ENCODE data around the gene ENTPD6. TPM values are rescaled to one million over a fixed set of nuclear protein-coding genes. Genes with fewer than 3 reads are reported as not detected.
A peak's percentile ranks its signal among the peaks of the same experiment; 100 is the strongest.

ENTPD6 gene
- total RNA-seq, result 10 to 100 TPM; 34.8 to 49.2 (median 43.9) TPM

- H3K36me3 ChIP-seq, result no peaks in the 10 kb centered on the region
- H3K27me3 ChIP-seq, result no peaks in the 10 kb centered on the region
- no peaks in the 10 kb centered on the region for H3K9me3 ChIP-seq
- peak within 1 kb of the TSS; percentile 88 to 92 for H3K4me3 ChIP-seq
- peak within 1 kb of the TSS; percentile 81 to 91 (median 88) for H3K27ac ChIP-seq
- TF ChIP-seq EP300 (IDR thresholded peaks at IDR 0.05), result no peak
- TF ChIP-seq, protein P1, sequence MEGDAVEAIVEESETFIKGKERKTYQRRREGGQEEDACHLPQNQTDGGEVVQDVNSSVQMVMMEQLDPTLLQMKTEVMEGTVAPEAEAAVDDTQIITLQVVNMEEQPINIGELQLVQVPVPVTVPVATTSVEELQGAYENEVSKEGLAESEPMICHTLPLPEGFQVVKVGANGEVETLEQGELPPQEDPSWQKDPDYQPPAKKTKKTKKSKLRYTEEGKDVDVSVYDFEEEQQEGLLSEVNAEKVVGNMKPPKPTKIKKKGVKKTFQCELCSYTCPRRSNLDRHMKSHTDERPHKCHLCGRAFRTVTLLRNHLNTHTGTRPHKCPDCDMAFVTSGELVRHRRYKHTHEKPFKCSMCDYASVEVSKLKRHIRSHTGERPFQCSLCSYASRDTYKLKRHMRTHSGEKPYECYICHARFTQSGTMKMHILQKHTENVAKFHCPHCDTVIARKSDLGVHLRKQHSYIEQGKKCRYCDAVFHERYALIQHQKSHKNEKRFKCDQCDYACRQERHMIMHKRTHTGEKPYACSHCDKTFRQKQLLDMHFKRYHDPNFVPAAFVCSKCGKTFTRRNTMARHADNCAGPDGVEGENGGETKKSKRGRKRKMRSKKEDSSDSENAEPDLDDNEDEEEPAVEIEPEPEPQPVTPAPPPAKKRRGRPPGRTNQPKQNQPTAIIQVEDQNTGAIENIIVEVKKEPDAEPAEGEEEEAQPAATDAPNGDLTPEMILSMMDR (IDR thresholded peaks at IDR 0.05), result peak in 2 of 4 experiments; percentile 34 to 56
- TF ChIP-seq POLR2AphosphoS5 (IDR thresholded peaks at IDR 0.05), result peak; percentile 92
- peak; percentile 72 to 85 for TF ChIP-seq POLR2A (IDR thresholded peaks at IDR 0.05)
- H3K4me1 ChIP-seq, result peaks cover 0 to 52% (median 23%) of the 10 kb centered on the region in 3 donors
- ATAC-seq, result peak; percentile 98
- 6 to 44% methylated on average over 6 of the region's 75 CpGs for WGBS, 2 donors (ENCODE audit: low coverage in 1 of 2)
Observed at GRCh38 chr20:25195014-25195961, at the start of gene ENTPD6. TSS of gene ENTPD6 (plus strand) at chr20:25195712. CDS start at chr20:25206537, 10,825 bp downstream.

DNA sequence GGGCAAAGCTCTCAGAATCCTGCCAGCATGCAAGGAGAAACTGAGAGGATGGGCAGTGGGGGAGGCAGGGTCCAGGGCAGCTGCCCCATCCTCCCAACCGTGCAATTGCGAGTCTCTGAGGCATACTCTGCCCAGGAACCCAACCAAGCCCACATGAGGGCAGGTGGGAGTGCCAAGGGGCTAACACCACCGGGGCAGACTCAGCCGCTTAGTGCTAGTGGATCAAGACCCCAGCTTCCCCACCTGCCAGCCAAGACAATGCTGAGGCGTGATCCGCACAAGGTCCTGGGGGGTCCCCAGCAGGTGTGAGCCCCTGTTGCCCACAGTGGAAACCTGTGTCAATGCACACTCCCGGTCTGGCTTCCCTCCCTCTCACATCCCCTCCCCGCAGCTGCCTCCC, 48.5 kb upstream of the ENTPD6 start:
- 83% methylated on average over 1 of the region's 8 CpGs; no CpG with 5 or more reads in 1 of the 2 donors for WGBS, 2 donors (ENCODE audit: low coverage in 1 of 2)
- Histone ChIP-seq H3K27me3 (peaks cover 43% of the 10 kb centered on the region), H3K4me3 (no peak overlapping the region), H3K27ac (no peak overlapping the region), H3K4me1 (peaks cover 0 to 13% (median 10%) of the 10 kb centered on the region in 3 donors), H3K36me3 (no peaks in the 10 kb centered on the region), H3K9me3 (no peaks in the 10 kb centered on the region)
- ATAC-seq, result no peak
- TF ChIP-seq, protein P1 (IDR thresholded peaks at IDR 0.05), result no peak
- no peak for TF ChIP-seq EP300 (IDR thresholded peaks at IDR 0.05)
- no peak for TF ChIP-seq POLR2A (IDR thresholded peaks at IDR 0.05)
- TF ChIP-seq POLR2AphosphoS5 (IDR thresholded peaks at IDR 0.05), result no peak

GRCh38 chr20:25147716-25148115, 47.8 kb upstream of the ENTPD6 start:
- ATAC-seq, result no peak
- Histone ChIP-seq H3K9me3 (no peaks in the 10 kb centered on the region), H3K4me3 (no peak overlapping the region), H3K27ac (no peak overlapping the region), H3K36me3 (no peaks in the 10 kb centered on the region), H3K27me3 (peaks cover 43% of the 10 kb centered on the region), H3K4me1 (peaks cover 0 to 13% (median 10%) of the 10 kb centered on the region in 3 donors)
- 100% methylated on average over 1 of the region's 15 CpGs; no CpG with 5 or more reads in 1 of the 2 donors for WGBS, 2 donors (ENCODE audit: low coverage in 1 of 2)
- TF ChIP-seq, protein P1 (IDR thresholded peaks at IDR 0.05), result no peak
- TF ChIP-seq POLR2AphosphoS5 (IDR thresholded peaks at IDR 0.05) (no peak), EP300 (IDR thresholded peaks at IDR 0.05) (no peak), POLR2A (IDR thresholded peaks at IDR 0.05) (no peak)

DNA sequence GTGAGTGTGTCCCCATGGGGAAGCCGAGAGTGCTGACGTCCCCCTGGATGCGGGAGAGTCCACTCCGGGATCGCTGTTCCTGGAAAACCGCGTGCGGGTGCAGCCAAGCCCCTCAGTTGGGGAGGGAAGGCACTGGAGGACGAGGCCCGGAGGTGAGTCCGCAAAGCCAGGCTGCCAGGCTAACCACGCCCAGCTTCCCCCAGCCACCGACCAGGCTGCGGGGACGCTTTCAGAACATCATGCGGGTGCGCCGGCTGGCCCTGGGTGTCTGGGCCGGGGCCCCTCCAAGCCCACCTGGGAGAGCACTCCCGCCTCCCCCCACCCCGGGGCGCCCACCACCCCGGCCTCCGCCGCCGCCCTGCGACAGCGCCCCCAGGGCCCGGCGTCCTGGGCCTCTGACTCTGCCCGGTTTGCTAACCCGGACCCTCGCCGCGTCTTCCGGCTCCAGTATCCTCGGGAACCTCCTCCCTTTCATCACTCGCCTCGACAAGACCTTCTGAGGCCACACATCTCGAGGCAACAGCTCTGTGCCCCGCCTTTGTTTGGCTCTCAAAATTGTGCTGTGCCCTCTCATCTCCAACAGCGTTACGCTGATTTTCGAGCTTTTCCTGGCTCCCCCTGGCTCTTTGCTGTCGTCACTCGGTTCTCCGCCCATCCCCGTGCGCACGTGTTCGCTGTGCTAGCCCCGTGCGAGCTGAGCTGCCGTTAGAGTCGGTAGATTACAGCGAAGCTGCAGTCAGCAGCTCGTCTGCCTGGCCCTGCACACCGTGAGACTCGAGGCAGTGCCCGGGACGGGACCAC, 47.1 kb upstream of the ENTPD6 start:
- peak overlapping the region; percentile 0 to 54 for H3K4me3 ChIP-seq
- H3K9me3 ChIP-seq, result no peaks in the 10 kb centered on the region
- WGBS, 2 donors (ENCODE audit: low coverage in 1 of 2), result 0 to 13% methylated on average over 6 to 16 of the region's 61 CpGs
- H3K36me3 ChIP-seq, result no peaks in the 10 kb centered on the region
- H3K4me1 ChIP-seq, result peaks cover 0 to 13% (median 10%) of the 10 kb centered on the region in 3 donors
- peak overlapping the region in 1 of 4 donors; percentile 57 for H3K27ac ChIP-seq
- ATAC-seq, result peak; percentile 83
- H3K27me3 ChIP-seq, result peaks cover 43% of the 10 kb centered on the region
- no peak for TF ChIP-seq POLR2AphosphoS5 (IDR thresholded peaks at IDR 0.05)
- no peak for TF ChIP-seq POLR2A (IDR thresholded peaks at IDR 0.05)
- TF ChIP-seq EP300 (IDR thresholded peaks at IDR 0.05), result no peak
- TF ChIP-seq, protein P1 (IDR thresholded peaks at IDR 0.05), result no peak

Measured in gastroesophageal sphincter (tissue), 4 donors.